ENCODE results near the gene ASRGL1.
"Not testable (repeated sequence)": the region's sequence is repeated elsewhere in the genome, so short reads cannot be mapped to it uniquely, and the experiment has no call there.

Gene ASRGL1

GRCh38 chr11:62352355-62353336 lies 15.4 kb downstream of the ASRGL1 start:
- DNase-seq (ENCODE audit: low spot score): no peak

- DNase-seq (ENCODE audit: low spot score): no peak
These were observed 16.6 kb downstream of the ASRGL1 start for GRCh38 chr11:62353841-62354240.

GRCh38 chr11:62358273-62358672 lies 21.0 kb downstream of the ASRGL1 start:
- no peak for DNase-seq (ENCODE audit: low spot score)

- DNase-seq (ENCODE audit: low spot score): no peak
These were observed 22.2 kb downstream of the ASRGL1 start for GRCh38 chr11:62359475-62359874.

GRCh38 chr11:62360685-62361084 lies 23.4 kb downstream of the ASRGL1 start:
- no peak for DNase-seq (ENCODE audit: low spot score)

- DNase-seq (ENCODE audit: low spot score): not testable (repeated sequence)
These were observed 31.7 kb downstream of the ASRGL1 start for GRCh38 chr11:62368861-62369477.

- DNase-seq (ENCODE audit: low spot score): no peak
These were observed 33.6 kb downstream of the ASRGL1 start for GRCh38 chr11:62370743-62371440.

GRCh38 chr11:62372871-62373270 lies 35.6 kb downstream of the ASRGL1 start:
- DNase-seq (ENCODE audit: low spot score): no peak

- DNase-seq (ENCODE audit: low spot score): no peak
These were observed 36.3 kb downstream of the ASRGL1 start for GRCh38 chr11:62373464-62374119.

GRCh38 chr11:62374801-62375200 lies 37.6 kb downstream of the ASRGL1 start:
- DNase-seq (ENCODE audit: low spot score): no peak

GRCh38 chr11:62378459-62379063 lies 41.3 kb downstream of the ASRGL1 start:
- not testable (repeated sequence) for DNase-seq (ENCODE audit: low spot score)

- not testable (repeated sequence) for DNase-seq (ENCODE audit: low spot score)
These were observed 42.3 kb downstream of the ASRGL1 start for GRCh38 chr11:62379586-62379985.

GRCh38 chr11:62380821-62381245 lies 43.6 kb downstream of the ASRGL1 start:
- DNase-seq (ENCODE audit: low spot score): peak; percentile 51

GRCh38 chr11:62383822-62384221 lies 46.6 kb downstream of the ASRGL1 start:
- DNase-seq (ENCODE audit: low spot score): no peak

GRCh38 chr11:62386083-62386482 lies 48.8 kb downstream of the ASRGL1 start:
- not testable (repeated sequence) for DNase-seq (ENCODE audit: low spot score)

- DNase-seq (ENCODE audit: low spot score): no peak
These were observed 50.1 kb downstream of the ASRGL1 start for GRCh38 chr11:62387381-62387780.

- DNase-seq (ENCODE audit: low spot score): no peak
These were observed 51.8 kb downstream of the ASRGL1 start for GRCh38 chr11:62388999-62389398.

- DNase-seq (ENCODE audit: low spot score): no peak
These were observed 53.0 kb downstream of the ASRGL1 start for GRCh38 chr11:62390237-62390636.

GRCh38 chr11:62390722-62391121 lies 53.5 kb downstream of the ASRGL1 start:
- DNase-seq (ENCODE audit: low spot score): no peak

- DNase-seq (ENCODE audit: low spot score): no peak
These were observed 54.6 kb downstream of the ASRGL1 start for GRCh38 chr11:62391642-62392425.

GRCh38 chr11:62392506-62392905 lies 55.3 kb downstream of the ASRGL1 start:
- DNase-seq (ENCODE audit: low spot score): no peak
